HL-60 (cell line): Measurements from ENCODE around the gene WWP2.

ENCODE experiments used
- POLR2AphosphoS5 ChIP-seq: IDR thresholded peaks from 2 replicates; pipeline ENCODE4 v1.6.1; 2012; ENCODE audit warnings: low read depth
- TF ChIP-seq, protein P1 (sequence below): IDR thresholded peaks from one replicate; pipeline ENCODE4 v1.5.1; 2011; ENCODE audit warnings: low read length, control low read depth, inconsistent platforms; ENCODE audit not compliant: insufficient read depth
- TF ChIP-seq, protein P2 (sequence below): IDR thresholded peaks from 2 replicates; pipeline ENCODE4 v1.6.1; 2012; ENCODE audit warnings: low read depth; ENCODE audit not compliant: insufficient replicate concordance

DNA sequence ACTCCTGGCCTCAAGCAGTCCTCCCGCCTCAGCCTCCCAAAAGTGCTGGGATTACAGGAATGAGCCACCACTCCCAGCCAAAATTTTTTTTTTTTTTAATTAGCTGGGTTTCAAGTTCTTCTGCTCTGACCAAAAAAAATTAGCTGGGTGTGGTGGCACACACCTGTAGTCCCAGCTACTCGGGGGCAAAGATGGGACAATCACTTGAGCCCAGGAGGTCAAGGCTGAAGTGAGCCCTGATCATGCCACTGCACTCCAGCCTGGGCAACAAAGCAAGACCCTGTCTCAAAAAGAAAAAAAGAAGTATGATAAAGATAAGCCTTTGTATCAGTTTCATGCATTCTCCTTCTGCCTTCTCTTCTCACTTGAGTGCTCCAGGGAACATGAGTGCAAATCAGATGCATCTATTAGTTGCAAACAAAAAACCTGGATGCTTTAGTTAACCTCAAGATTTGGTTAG, 37.7 kb upstream of the WWP2 start:
- TF ChIP-seq, protein P1, sequence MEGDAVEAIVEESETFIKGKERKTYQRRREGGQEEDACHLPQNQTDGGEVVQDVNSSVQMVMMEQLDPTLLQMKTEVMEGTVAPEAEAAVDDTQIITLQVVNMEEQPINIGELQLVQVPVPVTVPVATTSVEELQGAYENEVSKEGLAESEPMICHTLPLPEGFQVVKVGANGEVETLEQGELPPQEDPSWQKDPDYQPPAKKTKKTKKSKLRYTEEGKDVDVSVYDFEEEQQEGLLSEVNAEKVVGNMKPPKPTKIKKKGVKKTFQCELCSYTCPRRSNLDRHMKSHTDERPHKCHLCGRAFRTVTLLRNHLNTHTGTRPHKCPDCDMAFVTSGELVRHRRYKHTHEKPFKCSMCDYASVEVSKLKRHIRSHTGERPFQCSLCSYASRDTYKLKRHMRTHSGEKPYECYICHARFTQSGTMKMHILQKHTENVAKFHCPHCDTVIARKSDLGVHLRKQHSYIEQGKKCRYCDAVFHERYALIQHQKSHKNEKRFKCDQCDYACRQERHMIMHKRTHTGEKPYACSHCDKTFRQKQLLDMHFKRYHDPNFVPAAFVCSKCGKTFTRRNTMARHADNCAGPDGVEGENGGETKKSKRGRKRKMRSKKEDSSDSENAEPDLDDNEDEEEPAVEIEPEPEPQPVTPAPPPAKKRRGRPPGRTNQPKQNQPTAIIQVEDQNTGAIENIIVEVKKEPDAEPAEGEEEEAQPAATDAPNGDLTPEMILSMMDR = no peak
- TF ChIP-seq, protein P2, sequence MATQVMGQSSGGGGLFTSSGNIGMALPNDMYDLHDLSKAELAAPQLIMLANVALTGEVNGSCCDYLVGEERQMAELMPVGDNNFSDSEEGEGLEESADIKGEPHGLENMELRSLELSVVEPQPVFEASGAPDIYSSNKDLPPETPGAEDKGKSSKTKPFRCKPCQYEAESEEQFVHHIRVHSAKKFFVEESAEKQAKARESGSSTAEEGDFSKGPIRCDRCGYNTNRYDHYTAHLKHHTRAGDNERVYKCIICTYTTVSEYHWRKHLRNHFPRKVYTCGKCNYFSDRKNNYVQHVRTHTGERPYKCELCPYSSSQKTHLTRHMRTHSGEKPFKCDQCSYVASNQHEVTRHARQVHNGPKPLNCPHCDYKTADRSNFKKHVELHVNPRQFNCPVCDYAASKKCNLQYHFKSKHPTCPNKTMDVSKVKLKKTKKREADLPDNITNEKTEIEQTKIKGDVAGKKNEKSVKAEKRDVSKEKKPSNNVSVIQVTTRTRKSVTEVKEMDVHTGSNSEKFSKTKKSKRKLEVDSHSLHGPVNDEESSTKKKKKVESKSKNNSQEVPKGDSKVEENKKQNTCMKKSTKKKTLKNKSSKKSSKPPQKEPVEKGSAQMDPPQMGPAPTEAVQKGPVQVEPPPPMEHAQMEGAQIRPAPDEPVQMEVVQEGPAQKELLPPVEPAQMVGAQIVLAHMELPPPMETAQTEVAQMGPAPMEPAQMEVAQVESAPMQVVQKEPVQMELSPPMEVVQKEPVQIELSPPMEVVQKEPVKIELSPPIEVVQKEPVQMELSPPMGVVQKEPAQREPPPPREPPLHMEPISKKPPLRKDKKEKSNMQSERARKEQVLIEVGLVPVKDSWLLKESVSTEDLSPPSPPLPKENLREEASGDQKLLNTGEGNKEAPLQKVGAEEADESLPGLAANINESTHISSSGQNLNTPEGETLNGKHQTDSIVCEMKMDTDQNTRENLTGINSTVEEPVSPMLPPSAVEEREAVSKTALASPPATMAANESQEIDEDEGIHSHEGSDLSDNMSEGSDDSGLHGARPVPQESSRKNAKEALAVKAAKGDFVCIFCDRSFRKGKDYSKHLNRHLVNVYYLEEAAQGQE = no peak
- TF ChIP-seq POLR2AphosphoS5 = no peak
